ENCODE data around the gene STX10. TPM values are rescaled to one million over a fixed set of nuclear protein-coding genes. Genes with fewer than 3 reads are reported as not detected.

STX10 gene
- total and polyA plus RNA-seq, 9 of the 15 experiments (the other 6 are each of a cell fraction or from before 2014, with no cell fraction given): 0.51 to 66.3 (median 31.0) TPM

DNA sequence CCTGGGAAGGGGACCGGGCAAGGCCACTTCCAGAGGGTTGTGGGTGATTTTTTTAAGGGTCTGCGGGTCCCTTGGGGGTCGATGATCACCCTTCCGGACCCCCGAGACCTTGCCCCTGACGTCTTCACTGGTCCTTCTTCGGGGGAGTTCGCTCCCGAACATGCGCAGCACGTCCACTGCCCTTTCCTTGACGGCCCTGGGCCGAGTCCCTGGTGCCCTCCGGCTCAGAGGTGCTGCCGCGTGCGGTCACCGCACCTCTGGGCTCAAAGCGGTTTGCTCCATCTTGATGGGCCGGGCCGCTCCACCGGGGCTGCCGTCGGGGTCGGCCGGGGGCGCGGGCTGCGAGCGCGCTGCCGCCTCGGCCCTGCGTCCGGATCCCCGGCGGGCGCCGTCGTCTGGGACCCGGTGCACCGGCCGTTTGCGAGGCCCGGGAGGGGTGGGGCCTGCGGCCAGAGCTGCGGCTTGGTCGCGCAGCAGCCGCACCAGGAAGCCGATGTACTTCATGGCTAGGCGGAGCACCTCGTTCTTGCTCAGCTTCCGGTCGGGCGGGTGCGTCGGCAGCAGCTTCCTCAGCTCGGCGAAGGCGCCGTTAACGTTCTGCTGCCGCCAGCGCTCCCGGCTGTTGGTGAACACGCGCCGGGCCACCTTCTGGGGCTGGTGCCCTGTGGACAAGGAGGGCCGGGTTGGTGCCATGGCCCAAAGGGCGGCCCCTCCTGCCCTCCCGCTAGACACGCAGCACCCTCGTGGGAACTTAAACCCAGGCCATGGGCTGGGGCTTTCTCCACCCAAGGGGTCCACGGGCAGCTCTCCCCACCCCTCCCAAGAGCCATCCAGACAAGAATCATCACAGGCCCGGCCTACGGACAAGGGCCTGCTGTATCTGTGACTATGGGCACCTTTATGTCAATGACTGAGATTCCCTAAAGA lies 50.8 kb downstream of the STX10 start (continued):
- TF ChIP-seq ZBTB43 (CRISPR knock-in tag; IDR thresholded peaks at IDR 0.05): no peak
- TF ChIP-seq RAD51 (IDR thresholded peaks at IDR 0.05; ENCODE audit: borderline replicate concordance, low read depth): no peak
- TF ChIP-seq ZSCAN32 (CRISPR knock-in tag; IDR thresholded peaks at IDR 0.05): no peak; the same call in 1 of the 2 replicates
- TF ChIP-seq HNRNPLL (IDR thresholded peaks at IDR 0.05; ENCODE audit: low read depth, low read length, poor library complexity, severe bottlenecking): peak; percentile 9
- no peak for TF ChIP-seq ATF2 (CRISPR knock-in tag; IDR thresholded peaks at IDR 0.05)
- peak; percentile 53; the same call in 1 of the 2 replicates for TF ChIP-seq FOXK1 (CRISPR knock-in tag; IDR thresholded peaks at IDR 0.05; ENCODE audit: borderline replicate concordance)
- no peak; the same call in 1 of the 2 replicates for TF ChIP-seq KLF6 (CRISPR knock-in tag; IDR thresholded peaks at IDR 0.05; ENCODE audit: borderline replicate concordance)
- no peak for TF ChIP-seq ZBTB49 (CRISPR knock-in tag; IDR thresholded peaks at IDR 0.05; ENCODE audit: borderline replicate concordance)

Measured in K562 (cell line).